NCI-H748 (cell line): ENCODE data around the gene ING3.
A peak's percentile ranks its signal among the peaks of the same experiment; 100 is the strongest.

Experiments used
- DNase-seq: peaks from one replicate; lab custom pipeline; 2025; ENCODE audit not compliant: unreplicated experiment; lab: John Stamatoyannopoulos, UW

The ING3 gene

GRCh38 chr7:120950539-120951308 lies at the start of gene ING3:
Gene ING3 (plus strand): TSS chr7:120950777. CDS start chr7:120950897, 120 bp downstream.
- peak; percentile 99 for DNase-seq

GRCh38 chr7:120915314-120916105 lies 35.1 kb upstream of the ING3 start:
- no peak for DNase-seq

GRCh38 chr7:120916121-120916520 lies 34.5 kb upstream of the ING3 start:
- DNase-seq: no peak

- no peak for DNase-seq
Measured at GRCh38 chr7:120916538-120916937, 34.0 kb upstream of the ING3 start.

DNA sequence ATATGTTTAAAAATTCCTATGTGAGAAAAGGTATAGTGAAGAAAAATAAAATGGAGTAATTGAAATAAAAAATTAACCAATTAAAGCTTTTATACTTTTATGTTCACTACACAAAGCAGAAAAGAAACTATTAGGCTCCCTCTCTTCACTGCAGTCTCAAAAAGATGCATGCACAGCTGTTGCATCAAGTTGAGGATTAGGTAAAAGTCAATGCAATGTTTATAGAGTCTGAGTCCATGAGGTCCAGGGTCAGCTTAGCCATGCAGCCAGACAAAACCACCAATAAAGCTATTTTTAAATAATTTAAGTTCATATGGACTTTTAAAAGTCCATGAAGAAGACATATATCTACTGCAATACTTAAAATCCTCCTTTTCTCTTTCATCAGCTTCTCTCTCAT lies 31.1 kb upstream of the ING3 start:
- DNase-seq: no peak

DNA sequence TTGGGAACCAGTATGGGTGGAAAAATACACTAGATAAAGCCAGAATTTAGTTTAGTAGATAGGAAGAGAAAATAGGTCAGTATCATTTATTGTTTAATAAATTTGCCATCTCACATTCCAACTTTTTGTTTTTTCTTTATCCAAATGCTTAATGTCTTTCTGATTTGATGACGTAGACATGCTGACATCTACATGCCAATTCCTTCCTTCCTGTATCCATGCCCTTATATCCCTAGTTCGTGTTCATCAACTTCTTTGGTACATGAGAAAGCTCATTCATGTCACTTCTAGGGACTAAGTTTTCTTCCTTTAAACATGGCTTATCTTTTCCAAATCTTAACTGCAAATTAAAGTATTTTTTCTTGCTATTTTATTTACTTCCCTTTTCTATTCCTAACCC lies 30.5 kb upstream of the ING3 start:
- DNase-seq: no peak

DNA sequence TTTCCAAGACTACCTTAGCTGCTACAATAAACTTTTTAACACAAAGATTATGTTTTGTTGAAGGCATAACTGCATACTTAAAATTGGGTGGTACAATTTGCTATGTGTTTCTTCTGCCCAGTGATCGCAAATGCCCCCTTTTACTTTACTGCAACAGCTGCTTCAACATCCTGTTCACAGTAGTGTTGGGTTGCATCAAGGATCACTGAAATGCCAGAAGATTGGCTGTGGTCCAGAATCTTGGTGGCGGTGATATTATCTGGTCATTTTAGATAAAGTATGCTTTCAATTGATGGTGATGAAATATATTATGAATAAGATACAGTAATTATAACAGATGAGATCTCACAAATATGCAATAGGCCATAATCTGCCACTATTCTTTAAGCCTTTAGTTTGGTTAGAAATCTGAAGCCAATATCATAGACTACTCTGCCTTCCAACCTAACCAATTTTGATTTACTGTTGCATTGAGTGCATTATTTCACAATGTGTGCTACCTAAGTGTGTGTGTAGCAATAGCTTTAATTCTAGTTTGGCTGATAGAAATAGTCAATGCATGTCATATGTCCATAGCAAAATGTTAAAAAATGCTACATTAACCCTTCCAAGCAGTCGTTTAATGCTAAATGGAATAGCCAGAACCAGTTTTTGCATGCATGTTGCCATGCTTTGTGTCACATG lies 29.8 kb upstream of the ING3 start:
- DNase-seq: peak; percentile 52

DNA sequence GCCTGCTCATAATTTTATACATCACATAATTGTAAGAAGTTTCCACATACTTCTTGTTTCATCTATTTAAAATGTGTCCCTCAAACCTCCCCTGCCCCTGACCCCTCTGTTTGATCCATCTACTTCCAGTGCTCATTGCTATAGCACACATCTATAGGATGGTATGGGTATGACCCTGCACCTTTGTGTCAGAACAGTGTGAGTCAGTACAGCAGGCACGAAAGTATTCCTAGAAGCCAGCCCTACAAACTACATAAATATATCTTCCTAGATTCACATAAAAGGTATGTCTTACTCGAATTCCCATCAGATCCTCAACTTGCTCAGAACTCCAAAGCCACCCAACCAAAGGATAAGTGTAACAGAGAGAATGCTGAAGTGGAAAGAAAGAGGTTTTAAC lies 25.7 kb upstream of the ING3 start:
- DNase-seq: no peak

GRCh38 chr7:120925392-120925791 lies 25.2 kb upstream of the ING3 start:
- no peak for DNase-seq

DNA sequence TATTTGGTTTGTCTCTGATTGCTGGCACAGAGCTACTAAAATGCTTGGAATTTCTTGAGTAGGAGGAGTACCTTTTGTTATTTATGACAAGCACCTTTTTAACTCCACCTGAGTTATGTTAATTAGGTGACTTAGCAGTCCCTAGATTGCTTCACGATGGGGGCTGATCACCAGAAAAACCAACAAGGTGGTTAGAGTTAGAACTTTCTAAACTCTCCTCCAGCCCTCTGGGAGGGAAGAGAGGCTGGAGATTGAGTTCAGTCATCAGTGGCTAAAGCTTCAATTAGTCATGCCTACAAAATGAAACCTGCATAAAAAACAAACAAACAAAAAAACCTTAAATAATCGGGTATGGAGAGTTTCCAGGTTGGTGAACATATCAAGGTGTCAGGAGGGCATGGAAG lies 23.6 kb upstream of the ING3 start:
- DNase-seq: no peak

- no peak for DNase-seq
Measured at GRCh38 chr7:120927454-120928103, 23.0 kb upstream of the ING3 start.

GRCh38 chr7:120931243-120931642 lies 19.3 kb upstream of the ING3 start:
- no peak for DNase-seq

DNA sequence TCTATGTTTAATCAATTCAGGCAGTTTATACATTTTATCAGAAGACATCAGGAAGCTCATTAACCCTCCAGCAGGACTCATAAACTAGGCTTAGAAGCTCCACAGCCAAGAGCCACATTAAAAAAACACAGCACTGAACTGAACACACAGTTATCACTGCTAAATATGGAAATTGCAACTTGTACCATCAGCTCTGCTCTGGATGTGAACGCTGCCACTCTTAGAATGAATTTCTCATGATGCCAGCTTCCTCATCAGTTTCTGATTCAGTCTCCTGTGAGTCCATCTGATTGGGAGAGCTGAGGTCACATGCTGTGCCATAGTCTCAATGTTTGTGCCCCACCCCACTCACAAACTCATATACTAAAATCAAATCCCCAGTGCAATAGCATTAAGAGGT lies 17.1 kb upstream of the ING3 start:
- DNase-seq: no peak

GRCh38 chr7:120939345-120939744 lies 11.2 kb upstream of the ING3 start:
- no peak for DNase-seq

DNA sequence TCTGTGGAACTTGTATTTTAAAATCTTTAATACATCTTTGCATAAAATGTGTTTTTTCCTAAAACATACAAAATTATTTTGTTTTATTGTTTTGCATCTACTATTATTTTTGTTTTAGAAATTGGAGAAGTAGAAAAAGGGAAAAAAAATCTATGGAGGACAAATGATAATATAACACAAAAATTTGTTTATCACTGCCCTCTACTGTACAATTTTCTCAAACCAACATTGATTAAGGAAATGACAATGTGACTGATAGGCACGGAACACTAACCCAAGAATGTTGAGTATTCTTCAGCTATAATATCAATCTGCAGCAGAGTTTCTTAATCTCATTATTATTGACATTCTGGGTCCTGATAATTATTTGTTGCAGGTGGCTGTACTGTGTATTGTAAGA lies 9.5 kb upstream of the ING3 start:
- DNase-seq: peak; percentile 22

- no peak for DNase-seq
Measured at GRCh38 chr7:120941856-120942255, 8.7 kb upstream of the ING3 start.

DNA sequence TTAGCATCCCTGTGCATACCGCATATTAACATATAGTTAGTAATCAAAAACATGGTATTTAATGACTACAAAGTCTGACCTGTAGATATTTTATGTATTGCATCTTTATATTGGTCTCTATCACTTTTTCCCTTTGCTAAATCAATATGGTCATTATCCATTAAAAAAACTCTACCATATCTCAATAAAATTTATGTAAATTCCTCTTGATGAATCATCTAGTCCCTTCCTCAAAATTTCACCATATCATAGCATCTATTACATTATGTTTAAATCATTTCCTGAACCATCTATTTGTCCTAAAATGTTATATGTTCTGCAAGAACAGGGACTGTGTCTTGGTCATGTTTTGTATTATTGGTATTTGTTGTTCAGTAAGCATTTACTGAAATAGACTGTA lies 7.7 kb upstream of the ING3 start:
- DNase-seq: no peak

DNA sequence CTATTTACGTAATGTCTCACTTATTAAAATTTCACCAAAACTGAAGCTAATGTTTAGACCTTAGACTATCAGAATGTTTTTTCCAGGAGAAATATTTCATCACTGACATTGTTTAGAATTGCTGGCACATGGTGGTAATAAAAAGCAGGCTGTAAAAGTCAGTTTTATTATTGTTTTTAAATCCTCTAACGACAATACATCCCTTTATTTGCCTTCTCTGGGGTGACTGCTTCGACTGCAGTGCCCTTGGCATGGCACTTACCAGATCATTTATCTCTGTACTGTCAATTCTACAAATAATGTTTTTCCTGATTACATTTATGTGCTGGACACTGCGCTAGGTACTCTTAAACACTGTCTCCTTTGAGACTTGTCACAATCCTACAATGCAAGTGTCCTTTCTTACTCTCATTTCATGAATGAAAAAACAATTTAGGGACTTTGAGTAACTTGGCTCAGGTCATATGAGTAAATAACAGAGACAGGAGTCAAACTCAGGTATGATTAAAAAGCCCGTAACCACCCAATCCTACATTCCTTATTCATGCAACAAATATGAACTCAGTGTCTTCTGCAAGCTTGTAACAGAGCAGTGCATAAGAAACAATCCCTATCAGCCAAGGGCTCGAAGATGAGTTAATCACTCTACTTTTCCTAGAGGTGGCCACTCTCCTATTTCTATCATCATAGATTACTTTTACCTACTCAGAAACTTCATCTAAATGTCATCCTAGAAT lies 5.6 kb upstream of the ING3 start:
- DNase-seq: no peak

GRCh38 chr7:120947980-120948379 lies 2.6 kb upstream of the ING3 start:
- no peak for DNase-seq

DNA sequence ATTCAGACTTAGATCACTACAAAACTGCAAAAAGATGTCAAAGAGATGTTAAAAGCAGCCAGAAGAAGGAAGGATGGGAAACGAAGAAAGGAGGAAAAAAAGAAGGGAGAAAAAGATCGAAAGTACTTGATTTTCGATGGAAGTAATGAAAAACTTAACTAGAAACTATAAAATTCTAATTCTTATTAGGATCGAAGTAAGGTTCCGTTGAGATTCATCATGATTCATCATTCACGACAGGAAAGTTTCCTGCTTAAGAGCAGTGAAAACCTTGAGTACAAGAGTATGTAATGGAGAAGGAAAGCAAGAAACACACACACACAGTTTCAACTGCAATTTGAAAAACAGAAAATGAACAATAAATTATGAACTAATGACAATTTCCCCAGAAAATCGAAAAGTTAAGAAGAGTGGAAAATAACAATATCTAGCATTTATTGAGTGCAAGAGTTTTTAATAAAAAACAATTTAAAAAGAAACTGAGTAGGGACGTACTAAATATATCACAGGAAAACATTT lies 1.1 kb upstream of the ING3 start:
- DNase-seq: no peak
